Coronary artery (tissue), 2 donors: ENCODE results near the gene F3.

Experiments
- DNase-seq: peaks from one replicate; pipeline ENCODE4 v3.0.0-alpha.2; 2017; ENCODE audit warnings: low spot score
- H3K27ac ChIP-seq, 2 donors: fragments of 200-600 bp; sonication (generic); one replicate each; pipeline ENCODE4 v1.5.1; 2016 to 2019
- H3K4me3 ChIP-seq: fragments of 200-600 bp; sonication (generic); 2 replicates; pipeline ENCODE4 v1.5.1; 2016; ENCODE audit warnings: mild to moderate bottlenecking, moderate library complexity
- CTCF ChIP-seq: fragments of 200-600 bp; sonication (generic); IDR thresholded peaks from one replicate; pipeline ENCODE4 v1.5.1; 2019; ENCODE audit warnings: antibody characterized with exemption

The F3 gene

GRCh38 chr1:94490556-94490955 is 51.0 kb downstream of the F3 start:
- no peak overlapping the region for H3K4me3 ChIP-seq
- DNase-seq = no peak
- no peak for TF ChIP-seq CTCF
- H3K27ac ChIP-seq = no peak overlapping the region

- DNase-seq = no peak
Observed at GRCh38 chr1:94486990-94487389, 54.6 kb downstream of the F3 start.

GRCh38 chr1:94481473-94481933 is 60.1 kb downstream of the F3 start:
- peak; percentile 69 for TF ChIP-seq CTCF
- no peak overlapping the region for H3K4me3 ChIP-seq
- no peak for DNase-seq
- no peak overlapping the region for H3K27ac ChIP-seq

More at GRCh38 chr1:94486990-94487389, 54.6 kb downstream of the F3 start:
- Histone ChIP-seq H3K27ac (no peak overlapping the region), H3K4me3 (no peak overlapping the region)
- no peak for TF ChIP-seq CTCF

- DNase-seq = no peak
- no peak overlapping the region for H3K27ac ChIP-seq
- H3K4me3 ChIP-seq = no peak overlapping the region
- no peak for TF ChIP-seq CTCF
Observed at GRCh38 chr1:94479682-94480081, 61.9 kb downstream of the F3 start.
